Measurements from ENCODE around the gene MCF2L2. TPM values are rescaled to one million over a fixed set of nuclear protein-coding genes. Genes with fewer than 3 reads are reported as not detected.

Gene MCF2L2
- total RNA-seq, 1 donor from 2014 or later = 0.62 TPM

DNA sequence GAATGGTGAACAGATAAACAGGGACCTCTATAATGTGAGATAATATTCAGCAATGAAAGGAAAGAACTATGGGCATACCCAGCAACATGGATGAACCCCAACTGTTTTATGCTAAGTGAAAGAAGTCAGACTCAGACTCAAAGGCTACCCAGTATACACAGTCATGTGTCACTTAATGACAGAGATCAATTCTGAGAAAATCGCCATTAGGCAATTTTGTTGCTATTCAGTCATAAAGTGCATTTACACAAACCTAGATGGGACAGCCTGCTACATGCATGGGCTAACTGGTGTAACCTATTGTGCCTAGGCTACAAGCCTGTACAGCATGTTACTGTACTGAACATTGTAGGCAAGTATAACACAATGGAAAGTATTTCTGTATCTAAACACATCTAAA, 98.9 kb downstream of the MCF2L2 start:
- Histone ChIP-seq H3K4me3 (no peak overlapping the region), H3K4me1 (no peaks in the 10 kb centered on the region), H3K36me3 (no peaks in the 10 kb centered on the region), H3K27ac (no peak overlapping the region), H3K9me3 (no peaks in the 10 kb centered on the region), H3K27me3 (ENCODE audit: low read depth) (no peaks in the 10 kb centered on the region)
- ATAC-seq = no peak
- intact Hi-C loops (cut with DNase I) = no loop called here
- no peak for DNase-seq
- TF ChIP-seq, protein P1, sequence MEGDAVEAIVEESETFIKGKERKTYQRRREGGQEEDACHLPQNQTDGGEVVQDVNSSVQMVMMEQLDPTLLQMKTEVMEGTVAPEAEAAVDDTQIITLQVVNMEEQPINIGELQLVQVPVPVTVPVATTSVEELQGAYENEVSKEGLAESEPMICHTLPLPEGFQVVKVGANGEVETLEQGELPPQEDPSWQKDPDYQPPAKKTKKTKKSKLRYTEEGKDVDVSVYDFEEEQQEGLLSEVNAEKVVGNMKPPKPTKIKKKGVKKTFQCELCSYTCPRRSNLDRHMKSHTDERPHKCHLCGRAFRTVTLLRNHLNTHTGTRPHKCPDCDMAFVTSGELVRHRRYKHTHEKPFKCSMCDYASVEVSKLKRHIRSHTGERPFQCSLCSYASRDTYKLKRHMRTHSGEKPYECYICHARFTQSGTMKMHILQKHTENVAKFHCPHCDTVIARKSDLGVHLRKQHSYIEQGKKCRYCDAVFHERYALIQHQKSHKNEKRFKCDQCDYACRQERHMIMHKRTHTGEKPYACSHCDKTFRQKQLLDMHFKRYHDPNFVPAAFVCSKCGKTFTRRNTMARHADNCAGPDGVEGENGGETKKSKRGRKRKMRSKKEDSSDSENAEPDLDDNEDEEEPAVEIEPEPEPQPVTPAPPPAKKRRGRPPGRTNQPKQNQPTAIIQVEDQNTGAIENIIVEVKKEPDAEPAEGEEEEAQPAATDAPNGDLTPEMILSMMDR (IDR thresholded peaks at IDR 0.05) = no peak

- no peaks in the 10 kb centered on the region for H3K27me3 ChIP-seq (ENCODE audit: low read depth)
- H3K4me3 ChIP-seq = no peak overlapping the region
- no peak overlapping the region for H3K27ac ChIP-seq
- no peaks in the 10 kb centered on the region for H3K4me1 ChIP-seq
- no peak for ATAC-seq
- no peaks in the 10 kb centered on the region for H3K9me3 ChIP-seq
- no peak for DNase-seq
- no peaks in the 10 kb centered on the region for H3K36me3 ChIP-seq
- TF ChIP-seq, protein P1 (IDR thresholded peaks at IDR 0.05) = no peak
- intact Hi-C loops (cut with DNase I) = no loop called here
Measured at GRCh38 chr3:183328823-183329222, 99.6 kb downstream of the MCF2L2 start.

DNA sequence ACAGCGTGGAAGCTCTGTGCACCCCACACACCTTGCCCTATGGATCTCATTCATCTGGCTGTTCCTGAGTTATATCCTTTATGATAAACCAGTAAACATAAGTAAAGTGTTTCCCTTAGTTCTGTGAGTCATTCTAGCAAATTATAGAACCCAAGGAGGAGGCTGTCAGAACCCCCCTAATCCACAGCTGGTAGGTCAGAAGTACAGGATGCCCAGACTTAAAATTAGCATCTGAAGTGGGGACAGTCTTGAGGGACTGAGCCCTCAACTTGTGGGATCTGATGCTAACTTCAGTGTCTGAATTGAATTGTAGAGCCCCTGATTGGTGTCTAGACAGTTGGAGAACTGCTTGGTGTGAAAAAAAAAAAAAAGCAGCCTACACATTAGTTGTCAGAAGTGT, 100.3 kb downstream of the MCF2L2 start:
- intact Hi-C loops (cut with DNase I) = no loop called here
- no peaks in the 10 kb centered on the region for H3K4me1 ChIP-seq
- H3K9me3 ChIP-seq = no peaks in the 10 kb centered on the region
- ATAC-seq = no peak
- DNase-seq = no peak
- H3K4me3 ChIP-seq = no peak overlapping the region
- TF ChIP-seq, protein P1 (IDR thresholded peaks at IDR 0.05) = no peak
- H3K27me3 ChIP-seq (ENCODE audit: low read depth) = no peaks in the 10 kb centered on the region
- H3K36me3 ChIP-seq = no peaks in the 10 kb centered on the region
- no peak overlapping the region for H3K27ac ChIP-seq

- TF ChIP-seq, protein P1 (IDR thresholded peaks at IDR 0.05) = no peak
- H3K27me3 ChIP-seq (ENCODE audit: low read depth) = no peaks in the 10 kb centered on the region
- no peak overlapping the region for H3K4me3 ChIP-seq
- H3K9me3 ChIP-seq = no peaks in the 10 kb centered on the region
- no peaks in the 10 kb centered on the region for H3K36me3 ChIP-seq
- no peak overlapping the region for H3K27ac ChIP-seq
- H3K4me1 ChIP-seq = no peaks in the 10 kb centered on the region
- ATAC-seq (no peak), DNase-seq (no peak)
- intact Hi-C loops (cut with DNase I) = no loop called here
Measured at GRCh38 chr3:183327343-183327742, 101.1 kb downstream of the MCF2L2 start.

DNA sequence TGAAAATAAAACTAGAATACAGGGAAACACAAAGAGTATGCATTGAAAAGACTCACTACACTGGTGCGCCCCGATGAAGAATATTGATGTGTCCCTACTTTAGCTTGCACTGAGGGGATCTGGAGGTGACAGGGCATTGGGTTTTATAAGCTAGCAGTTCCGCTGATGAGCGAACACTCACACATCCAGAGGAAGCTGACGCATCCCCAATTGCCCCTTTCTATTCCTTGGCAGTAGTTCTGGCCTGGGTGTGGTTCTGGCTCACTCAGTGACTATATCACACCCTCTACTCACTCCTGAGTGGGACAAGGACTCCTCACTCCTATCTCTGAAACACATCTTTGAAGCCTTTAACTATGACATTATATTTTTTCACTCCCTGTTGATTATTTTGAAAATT, 104.3 kb downstream of the MCF2L2 start:
- Histone ChIP-seq H3K4me3 (no peak overlapping the region), H3K27ac (no peak overlapping the region), H3K27me3 (ENCODE audit: low read depth) (no peaks in the 10 kb centered on the region), H3K36me3 (no peaks in the 10 kb centered on the region), H3K9me3 (no peaks in the 10 kb centered on the region), H3K4me1 (no peaks in the 10 kb centered on the region)
- DNase-seq = no peak
- intact Hi-C loops (cut with DNase I) = no loop called here
- ATAC-seq = no peak
- TF ChIP-seq, protein P1 (IDR thresholded peaks at IDR 0.05) = no peak

DNA sequence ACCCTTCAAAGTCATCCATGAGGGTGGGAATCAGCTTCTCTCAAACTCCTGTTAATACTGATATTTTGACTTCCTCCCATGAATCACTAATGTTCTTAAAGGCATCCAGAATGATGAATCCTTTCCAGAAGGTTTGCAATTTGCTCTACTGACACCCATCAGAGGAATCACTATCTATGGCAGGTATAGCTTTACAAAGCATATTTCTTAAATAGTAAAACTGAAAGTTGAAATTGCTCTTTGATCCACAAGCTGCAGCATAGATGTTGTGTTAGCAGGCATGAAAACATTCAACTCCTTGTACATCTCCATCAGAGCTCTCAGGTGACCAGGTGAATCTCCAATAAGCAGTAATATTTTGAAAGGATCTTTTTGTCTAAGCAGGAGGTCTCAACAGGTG, 109.0 kb downstream of the MCF2L2 start:
- H3K27ac ChIP-seq = no peak overlapping the region
- intact Hi-C loops (cut with DNase I) = no loop called here
- ATAC-seq (no peak), DNase-seq (no peak)
- H3K27me3 ChIP-seq (ENCODE audit: low read depth) = no peaks in the 10 kb centered on the region
- H3K9me3 ChIP-seq = no peaks in the 10 kb centered on the region
- TF ChIP-seq, protein P1 (IDR thresholded peaks at IDR 0.05) = no peak
- H3K36me3 ChIP-seq = no peaks in the 10 kb centered on the region
- no peaks in the 10 kb centered on the region for H3K4me1 ChIP-seq
- no peak overlapping the region for H3K4me3 ChIP-seq
